Measurements from ENCODE around the gene PTPN18. TPM values are rescaled to one million over a fixed set of nuclear protein-coding genes. Genes with fewer than 3 reads are reported as not detected.

The PTPN18 gene
- total RNA-seq, 1 donor from 2014 or later = 16.3 TPM

DNA sequence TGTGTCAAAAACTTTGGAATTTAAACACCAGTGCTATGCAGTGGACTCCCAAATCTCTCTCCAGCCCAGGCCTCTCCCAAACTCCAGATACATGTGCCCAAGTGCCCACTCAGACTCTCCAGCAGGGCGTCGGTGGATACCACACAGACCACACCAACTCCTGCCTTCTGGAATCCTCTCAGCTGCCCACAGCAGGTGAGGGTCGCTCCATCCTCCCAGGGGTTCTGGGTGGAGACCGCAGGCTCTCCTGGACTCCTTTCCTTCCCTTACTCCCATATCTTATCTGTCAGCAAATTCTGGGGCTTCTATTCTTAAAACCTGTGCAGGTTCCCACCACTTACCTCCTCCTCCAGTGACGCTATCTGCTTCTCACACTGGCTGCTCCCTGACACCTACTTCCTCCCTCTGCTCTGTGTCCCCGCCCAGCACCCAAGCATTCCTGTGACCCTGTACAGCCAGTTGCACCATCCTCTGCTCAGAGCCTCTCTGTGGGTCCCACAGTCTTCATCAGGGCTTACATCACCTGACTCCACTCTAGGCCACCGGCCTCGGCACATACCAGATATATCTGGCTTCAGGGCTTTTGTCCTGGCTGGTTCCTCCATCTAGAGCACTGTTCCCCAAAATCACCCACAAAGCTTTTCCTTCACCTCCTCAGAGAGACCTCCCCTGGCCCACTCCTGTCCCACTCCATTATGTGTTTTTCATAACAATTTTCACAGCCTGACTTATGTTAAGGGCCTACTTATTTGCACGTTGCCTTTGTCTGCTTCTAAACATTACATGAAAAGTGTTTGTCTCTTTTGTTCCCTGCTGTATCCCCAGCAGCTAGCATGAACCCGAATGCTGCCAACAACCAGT, 15.7 kb upstream of the PTPN18 start:
- Mint-ChIP-seq H3K9me3 (ENCODE audit: unreplicated experiment) (no peaks in the 10 kb centered on the region), H3K4me1 (ENCODE audit: unreplicated experiment) (peaks cover 25% of the 10 kb centered on the region), H3K27me3 (ENCODE audit: unreplicated experiment) (peaks cover 27% of the 10 kb centered on the region), H3K27ac (ENCODE audit: unreplicated experiment) (no peak overlapping the region), H3K36me3 (ENCODE audit: low read depth, unreplicated experiment) (peaks cover 21% of the 10 kb centered on the region), H3K4me3 (ENCODE audit: unreplicated experiment) (no peak overlapping the region)
- TF ChIP-seq, protein P1, sequence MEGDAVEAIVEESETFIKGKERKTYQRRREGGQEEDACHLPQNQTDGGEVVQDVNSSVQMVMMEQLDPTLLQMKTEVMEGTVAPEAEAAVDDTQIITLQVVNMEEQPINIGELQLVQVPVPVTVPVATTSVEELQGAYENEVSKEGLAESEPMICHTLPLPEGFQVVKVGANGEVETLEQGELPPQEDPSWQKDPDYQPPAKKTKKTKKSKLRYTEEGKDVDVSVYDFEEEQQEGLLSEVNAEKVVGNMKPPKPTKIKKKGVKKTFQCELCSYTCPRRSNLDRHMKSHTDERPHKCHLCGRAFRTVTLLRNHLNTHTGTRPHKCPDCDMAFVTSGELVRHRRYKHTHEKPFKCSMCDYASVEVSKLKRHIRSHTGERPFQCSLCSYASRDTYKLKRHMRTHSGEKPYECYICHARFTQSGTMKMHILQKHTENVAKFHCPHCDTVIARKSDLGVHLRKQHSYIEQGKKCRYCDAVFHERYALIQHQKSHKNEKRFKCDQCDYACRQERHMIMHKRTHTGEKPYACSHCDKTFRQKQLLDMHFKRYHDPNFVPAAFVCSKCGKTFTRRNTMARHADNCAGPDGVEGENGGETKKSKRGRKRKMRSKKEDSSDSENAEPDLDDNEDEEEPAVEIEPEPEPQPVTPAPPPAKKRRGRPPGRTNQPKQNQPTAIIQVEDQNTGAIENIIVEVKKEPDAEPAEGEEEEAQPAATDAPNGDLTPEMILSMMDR (IDR thresholded peaks at IDR 0.05; ENCODE audit: unreplicated experiment) = no peak
- no peak for DNase-seq (ENCODE audit: low spot score)

DNA sequence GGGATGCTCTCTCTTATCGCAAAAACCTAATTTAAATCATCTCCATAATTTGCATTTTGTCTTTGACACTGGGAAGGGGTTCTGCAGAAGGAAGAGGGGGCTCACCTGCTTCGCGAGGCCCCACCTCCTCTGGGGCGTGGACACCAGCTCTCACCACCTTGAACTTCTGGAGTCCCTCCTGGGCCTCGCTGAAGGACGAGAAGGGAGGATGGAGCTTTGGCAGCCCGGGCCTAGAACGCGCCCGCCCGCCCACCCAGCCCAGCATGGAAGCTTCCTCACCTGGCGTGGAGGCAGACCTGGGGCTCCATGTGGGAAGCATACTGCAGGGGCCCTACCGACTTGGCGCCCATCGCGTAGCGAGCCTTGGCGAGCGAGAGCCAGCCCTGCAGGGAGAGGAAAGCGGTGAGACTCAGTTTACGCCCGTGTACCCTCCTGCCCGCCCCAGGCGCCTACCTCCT, 14.3 kb upstream of the PTPN18 start:
- Mint-ChIP-seq H3K27ac (ENCODE audit: unreplicated experiment) (peak overlapping the region; percentile 19), H3K4me1 (ENCODE audit: unreplicated experiment) (peaks cover 25% of the 10 kb centered on the region), H3K27me3 (ENCODE audit: unreplicated experiment) (peaks cover 26% of the 10 kb centered on the region), H3K36me3 (ENCODE audit: low read depth, unreplicated experiment) (peaks cover 29% of the 10 kb centered on the region), H3K9me3 (ENCODE audit: unreplicated experiment) (no peaks in the 10 kb centered on the region), H3K4me3 (ENCODE audit: unreplicated experiment) (peak overlapping the region; percentile 98)
- TF ChIP-seq, protein P1 (IDR thresholded peaks at IDR 0.05; ENCODE audit: unreplicated experiment) = no peak
- no peak for DNase-seq (ENCODE audit: low spot score)

DNA sequence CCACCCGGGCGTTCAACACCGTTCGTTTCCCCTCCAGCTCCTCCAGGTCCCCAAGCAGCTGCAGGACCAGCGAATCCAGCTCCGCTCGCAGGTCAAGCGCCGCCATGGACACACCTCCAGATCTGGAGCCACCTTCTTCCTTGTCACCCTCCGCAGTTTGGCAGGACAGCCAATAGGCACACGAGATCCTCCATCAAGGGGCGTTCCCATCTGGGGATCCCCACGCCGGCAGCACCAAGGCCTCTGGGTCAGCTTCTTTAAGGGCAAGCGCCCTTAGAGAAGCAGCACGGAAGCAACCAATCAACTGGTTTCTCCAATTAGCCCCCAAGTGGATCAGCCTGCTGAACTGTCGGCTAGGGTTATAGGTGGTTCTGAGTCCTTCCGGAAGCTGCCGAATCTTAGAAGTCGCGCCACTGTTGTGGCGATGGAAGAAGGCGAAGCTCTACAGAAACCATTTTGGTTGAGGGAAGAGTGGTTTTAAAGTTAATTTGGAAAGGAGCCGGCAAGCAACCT, 13.8 kb upstream of the PTPN18 start:
- Mint-ChIP-seq H3K9me3 (ENCODE audit: unreplicated experiment) (no peaks in the 10 kb centered on the region), H3K27ac (ENCODE audit: unreplicated experiment) (peak overlapping the region; percentile 93), H3K4me3 (ENCODE audit: unreplicated experiment) (peak overlapping the region; percentile 98), H3K4me1 (ENCODE audit: unreplicated experiment) (peaks cover 22% of the 10 kb centered on the region), H3K36me3 (ENCODE audit: low read depth, unreplicated experiment) (peaks cover 32% of the 10 kb centered on the region), H3K27me3 (ENCODE audit: unreplicated experiment) (peaks cover 21% of the 10 kb centered on the region)
- TF ChIP-seq, protein P1 (IDR thresholded peaks at IDR 0.05; ENCODE audit: unreplicated experiment) = no peak
- peak; percentile 79 for DNase-seq (ENCODE audit: low spot score)

DNA sequence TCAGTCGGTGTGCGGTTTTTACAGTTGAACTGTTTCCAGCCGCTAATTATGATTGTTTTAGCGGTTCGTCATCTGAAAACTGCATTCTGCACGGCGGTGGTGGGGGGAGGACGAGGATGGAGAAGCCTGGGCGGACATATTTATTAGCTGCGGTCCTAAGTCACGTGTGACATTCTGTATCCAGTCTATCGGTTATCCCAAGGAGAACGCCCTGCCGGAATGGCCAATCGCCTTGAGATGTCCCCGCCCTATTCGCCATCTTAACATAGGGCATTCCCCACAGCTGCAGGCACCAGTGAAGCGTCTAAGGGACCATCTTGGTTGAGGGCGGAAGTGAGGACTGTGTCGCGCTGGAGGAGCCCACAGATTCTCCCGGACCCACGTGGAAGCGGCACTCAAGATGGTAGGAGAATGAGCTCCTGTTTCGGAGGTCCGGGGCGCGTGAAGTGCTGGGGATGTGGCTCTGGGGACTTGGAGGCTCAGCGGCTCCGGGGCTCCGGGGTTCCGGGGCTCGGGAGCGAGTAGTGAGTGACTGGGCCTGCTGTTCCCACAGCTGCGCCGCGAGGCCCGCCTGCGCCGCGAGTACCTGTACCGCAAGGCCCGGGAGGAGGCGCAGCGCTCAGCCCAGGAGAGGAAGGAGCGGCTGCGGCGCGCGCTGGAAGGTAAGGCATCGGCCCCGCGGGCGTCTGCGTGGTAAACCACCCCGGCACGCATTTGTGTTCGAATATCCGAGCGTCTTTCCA, 13.2 kb upstream of the PTPN18 start, which contains the start of gene IMP4:
TSS of gene IMP4 (plus strand) at position 365 of the 743 bp plus-strand sequence. CDS start at position 401, 36 bp downstream.
- peaks cover 15% of the 10 kb centered on the region for H3K27me3 Mint-ChIP-seq (ENCODE audit: unreplicated experiment)
- H3K4me3 Mint-ChIP-seq (ENCODE audit: unreplicated experiment) = peak within 1 kb of the TSS; percentile 98
- H3K36me3 Mint-ChIP-seq (ENCODE audit: low read depth, unreplicated experiment) = peaks cover 36% of the 10 kb centered on the region
- TF ChIP-seq, protein P1 (IDR thresholded peaks at IDR 0.05; ENCODE audit: unreplicated experiment) = no peak
- H3K4me1 Mint-ChIP-seq (ENCODE audit: unreplicated experiment) = peaks cover 16% of the 10 kb centered on the region
- peak within 1 kb of the TSS; percentile 93 for H3K27ac Mint-ChIP-seq (ENCODE audit: unreplicated experiment)
- peak; percentile 84 for DNase-seq (ENCODE audit: low spot score)
- H3K9me3 Mint-ChIP-seq (ENCODE audit: unreplicated experiment) = no peaks in the 10 kb centered on the region

All from endothelial cell (in vitro differentiated cells).